Activated T-helper 2 cell treated with anti-CD3 and anti-CD28 coated beads, Interferon-gamma antibody, Interleukin-2, Interleukin-4, amounts not matched to agents 10 μg/mL and 5 μg/mL and 100 μg/mL, durations not matched to agents 14 hours and 24 hours and 36 hours (primary cell): ENCODE data around the gene FAM117A. TPM values are rescaled to one million over a fixed set of nuclear protein-coding genes. Genes with fewer than 3 reads are reported as not detected.
A peak's percentile ranks its signal among the peaks of the same experiment; 100 is the strongest.
"Not testable (repeated sequence)": the region's sequence is repeated elsewhere in the genome, so short reads cannot be mapped to it uniquely, and the experiment has no call there.

Experiments
- DNase-seq: peaks from one replicate; pipeline ENCODE4 v3.0.0; 2021; ENCODE audit warnings: low spot score
- H3K27ac Mint-ChIP-seq: one replicate; pipeline ENCODE4 v1.8.0; 2021; ENCODE audit warnings: mixed read lengths
- H3K27me3 Mint-ChIP-seq: one replicate; pipeline ENCODE4 v1.8.0; 2021; ENCODE audit warnings: low read depth, mixed read lengths
- H3K36me3 Mint-ChIP-seq: one replicate; pipeline ENCODE4 v1.8.0; 2021; ENCODE audit warnings: low read depth, mixed read lengths
- H3K4me1 Mint-ChIP-seq: one replicate; pipeline ENCODE4 v1.8.0; 2021; ENCODE audit warnings: low read depth, mixed read lengths
- H3K4me3 Mint-ChIP-seq: one replicate; pipeline ENCODE4 v1.8.0; 2021; ENCODE audit warnings: low read depth, mild to moderate bottlenecking, moderate library complexity, mixed read lengths
- H3K9me3 Mint-ChIP-seq: one replicate; pipeline ENCODE4 v1.8.0; 2021; ENCODE audit warnings: mixed read lengths
- intact Hi-C: fragments of 100-400 bp; cut with micrococcal nuclease; formaldehyde crosslinking; loops from one replicate; pipeline ENCODE4 v1.15.1; 2023
- total RNA-seq: library from RNA; stranded (reverse); gene quantifications from 2 replicates; pipeline ENCODE4 v1.2.3, GENCODE V29; 2022

Gene FAM117A
- total RNA-seq, 1 donor from 2014 or later, result 15.8 TPM

- Mint-ChIP-seq H3K27ac (no peak overlapping the region), H3K9me3 (no peaks in the 10 kb centered on the region), H3K4me1 (peaks cover 53% of the 10 kb centered on the region), H3K36me3 (peaks cover 14% of the 10 kb centered on the region), H3K4me3 (no peak overlapping the region), H3K27me3 (peaks cover 1% of the 10 kb centered on the region)
- DNase-seq, result no peak
- intact Hi-C loops, result no loop called here
Observed at GRCh38 chr17:49759203-49759602, 4.7 kb downstream of the FAM117A start.

GRCh38 chr17:49758464-49759010 lies 5.4 kb downstream of the FAM117A start:
- H3K4me3 Mint-ChIP-seq, H3K27ac Mint-ChIP-seq, intact Hi-C loops, DNase-seq, H3K27me3 Mint-ChIP-seq, H3K9me3 Mint-ChIP-seq: not testable (repeated sequence)
- Mint-ChIP-seq H3K4me1 (peaks cover 53% of the 10 kb centered on the region), H3K36me3 (peaks cover 18% of the 10 kb centered on the region)

GRCh38 chr17:49757151-49757777 lies 6.7 kb downstream of the FAM117A start:
- Mint-ChIP-seq H3K27me3 (no peaks in the 10 kb centered on the region), H3K4me1 (peaks cover 48% of the 10 kb centered on the region), H3K27ac (no peak overlapping the region), H3K4me3 (no peak overlapping the region), H3K9me3 (no peaks in the 10 kb centered on the region), H3K36me3 (peaks cover 18% of the 10 kb centered on the region)
- intact Hi-C loops, result no loop called here
- DNase-seq, result no peak

GRCh38 chr17:49756323-49757150 lies 7.4 kb downstream of the FAM117A start:
- DNase-seq, result no peak
- H3K4me3 Mint-ChIP-seq, result no peak overlapping the region
- intact Hi-C loops, result no loop called here
- H3K9me3 Mint-ChIP-seq, result no peaks in the 10 kb centered on the region
- peaks cover 18% of the 10 kb centered on the region for H3K36me3 Mint-ChIP-seq
- no peak overlapping the region for H3K27ac Mint-ChIP-seq
- peaks cover 41% of the 10 kb centered on the region for H3K4me1 Mint-ChIP-seq
- H3K27me3 Mint-ChIP-seq, result no peaks in the 10 kb centered on the region

GRCh38 chr17:49755663-49756283 lies 8.2 kb downstream of the FAM117A start:
- no peaks in the 10 kb centered on the region for H3K27me3 Mint-ChIP-seq
- intact Hi-C loops, result no loop called here
- H3K4me3 Mint-ChIP-seq, result no peak overlapping the region
- peak overlapping the region; percentile 9 for H3K27ac Mint-ChIP-seq
- peaks cover 36% of the 10 kb centered on the region for H3K4me1 Mint-ChIP-seq
- no peak for DNase-seq
- peaks cover 18% of the 10 kb centered on the region for H3K36me3 Mint-ChIP-seq
- no peaks in the 10 kb centered on the region for H3K9me3 Mint-ChIP-seq

- H3K4me3 Mint-ChIP-seq, result no peak overlapping the region
- intact Hi-C loops, result no loop called here
- no peak for DNase-seq
- H3K27me3 Mint-ChIP-seq, result no peaks in the 10 kb centered on the region
- H3K9me3 Mint-ChIP-seq, result no peaks in the 10 kb centered on the region
- peaks cover 22% of the 10 kb centered on the region for H3K36me3 Mint-ChIP-seq
- no peak overlapping the region for H3K27ac Mint-ChIP-seq
- peaks cover 37% of the 10 kb centered on the region for H3K4me1 Mint-ChIP-seq
Observed at GRCh38 chr17:49753959-49754391, 10.0 kb downstream of the FAM117A start.

GRCh38 chr17:49752508-49752907 lies 11.4 kb downstream of the FAM117A start:
- DNase-seq, result no peak
- Mint-ChIP-seq H3K4me1 (peaks cover 45% of the 10 kb centered on the region), H3K4me3 (no peak overlapping the region)

GRCh38 chr17:49749730-49750129 lies 14.2 kb downstream of the FAM117A start:
- no peaks in the 10 kb centered on the region for H3K9me3 Mint-ChIP-seq
- H3K4me3 Mint-ChIP-seq, result no peak overlapping the region
- peaks cover 60% of the 10 kb centered on the region for H3K4me1 Mint-ChIP-seq
- peak overlapping the region; percentile 53 for H3K27ac Mint-ChIP-seq
- intact Hi-C loops, result loop anchor here (2.0 to 10.0 kb wide), 2 partner anchors 15 to 555 kb away; partner anchors contain the start of gene FAM117A
- H3K36me3 Mint-ChIP-seq, result peaks cover 25% of the 10 kb centered on the region
- H3K27me3 Mint-ChIP-seq, result no peaks in the 10 kb centered on the region
- no peak for DNase-seq

More at GRCh38 chr17:49752508-49752907, 11.4 kb downstream of the FAM117A start:
- Mint-ChIP-seq H3K27me3 (no peaks in the 10 kb centered on the region), H3K36me3 (peaks cover 29% of the 10 kb centered on the region), H3K27ac (no peak overlapping the region), H3K9me3 (no peaks in the 10 kb centered on the region)
- intact Hi-C loops, result no loop called here

- H3K4me3 Mint-ChIP-seq, result peak overlapping the region; percentile 41
- intact Hi-C loops, result loop anchor here (2.0 to 10.0 kb wide), 2 partner anchors 16 to 554 kb away; partner anchors contain the start of gene FAM117A
- H3K27me3 Mint-ChIP-seq, result no peaks in the 10 kb centered on the region
- peak; percentile 45 for DNase-seq
- peaks cover 22% of the 10 kb centered on the region for H3K36me3 Mint-ChIP-seq
- peaks cover 58% of the 10 kb centered on the region for H3K4me1 Mint-ChIP-seq
- peak overlapping the region; percentile 69 for H3K27ac Mint-ChIP-seq
- no peaks in the 10 kb centered on the region for H3K9me3 Mint-ChIP-seq
Observed at GRCh38 chr17:49748791-49749190, 15.1 kb downstream of the FAM117A start.

- DNase-seq, result no peak
Observed at GRCh38 chr17:49748223-49748622, 15.7 kb downstream of the FAM117A start.

GRCh38 chr17:49747632-49748031 lies 16.3 kb downstream of the FAM117A start:
- no peak for DNase-seq
- intact Hi-C loops, result loop anchor here (1.0 to 10.0 kb wide), 3 partner anchors 8 to 553 kb away; partner anchors contain the start of gene FAM117A
- Mint-ChIP-seq H3K27ac (peak overlapping the region; percentile 69), H3K9me3 (no peaks in the 10 kb centered on the region), H3K4me3 (peak overlapping the region; percentile 66), H3K27me3 (no peaks in the 10 kb centered on the region), H3K4me1 (peaks cover 63% of the 10 kb centered on the region), H3K36me3 (peaks cover 21% of the 10 kb centered on the region)

More at GRCh38 chr17:49748223-49748622, 15.7 kb downstream of the FAM117A start:
- no peaks in the 10 kb centered on the region for H3K27me3 Mint-ChIP-seq
- H3K4me1 Mint-ChIP-seq, result peaks cover 58% of the 10 kb centered on the region
- H3K27ac Mint-ChIP-seq, result peak overlapping the region; percentile 69
- peaks cover 21% of the 10 kb centered on the region for H3K36me3 Mint-ChIP-seq
- peak overlapping the region; percentile 41 for H3K4me3 Mint-ChIP-seq
- intact Hi-C loops, result loop anchor here (2.0 to 10.0 kb wide), 2 partner anchors 17 to 553 kb away; partner anchors contain the start of gene FAM117A
- no peaks in the 10 kb centered on the region for H3K9me3 Mint-ChIP-seq

- Mint-ChIP-seq H3K27me3 (no peaks in the 10 kb centered on the region), H3K27ac (peak overlapping the region; percentile 69), H3K4me1 (peaks cover 66% of the 10 kb centered on the region), H3K36me3 (peaks cover 21% of the 10 kb centered on the region), H3K9me3 (no peaks in the 10 kb centered on the region), H3K4me3 (peak overlapping the region; percentile 66)
- intact Hi-C loops, result loop anchor here (1.0 to 10.0 kb wide), 2 partner anchors 8 to 552 kb away; no protein-coding TSS in a partner anchor
- no peak for DNase-seq
Observed at GRCh38 chr17:49746791-49747490, 17.0 kb downstream of the FAM117A start.
